Cardiac ventricle fibroblast (primary cell): ENCODE results near the gene IL18. TPM values are rescaled to one million over a fixed set of nuclear protein-coding genes. Genes with fewer than 3 reads are reported as not detected.

Experiments used
- total RNA-seq: library from RNA; depleted of rRNA; stranded (reverse); fragments of >200 nt; gene quantifications from 2 replicates; pipeline ENCODE4 v1.2.3, GENCODE V29; 2015

IL18 gene
- 0.24 and 0.37 TPM in 2 replicates for total RNA-seq

GRCh38 chr11:112163875-112164685 is at the start of gene IL18:
Gene IL18 (minus strand): TSS chr11:112164094. CDS start chr11:112155053, 9,041 bp downstream.

GRCh38 chr11:112174789-112175598 is 11.1 kb upstream of the IL18 start, which contains the start of gene BCO2:
Gene BCO2 (plus strand): TSS chr11:112175512. CDS start chr11:112175602, 90 bp downstream.

GRCh38 chr11:112167145-112167544 is 3.3 kb upstream of the IL18 start, which contains the start of gene TEX12:
Gene TEX12 (plus strand): TSS chr11:112167372. CDS start chr11:112169269, 1,897 bp downstream.

Other genes with a start within 250 kb of the IL18 start
- gene C11orf52, start 245.2 kb downstream of the IL18 start, total RNA-seq: 1.4 and 2.2 TPM in 2 replicates
- 15.8 and 16.3 TPM in 2 replicates for gene DIXDC1, start 226.8 kb downstream of the IL18 start, total RNA-seq
- 14.0 and 15.3 TPM in 2 replicates for gene DLAT, start 138.7 kb downstream of the IL18 start, total RNA-seq
- 0.87 and 1.8 TPM in 2 replicates for gene PIH1D2, start 90.1 kb downstream of the IL18 start, total RNA-seq
- 13.3 and 18.9 TPM in 2 replicates for gene NKAPD1, start 89.8 kb downstream of the IL18 start, total RNA-seq
- gene TIMM8B, start 77.3 kb downstream of the IL18 start, total RNA-seq: 35.3 and 36.7 TPM in 2 replicates
- gene SDHD, start 77.2 kb downstream of the IL18 start, total RNA-seq: 88.9 and 89.9 TPM in 2 replicates
- gene TEX12, start 3.3 kb upstream of the IL18 start, total RNA-seq: 0.31 TPM in 1 of 2 replicates, not detected in the other
- gene BCO2, start 11.4 kb upstream of the IL18 start, total RNA-seq: 0.81 and 1.2 TPM in 2 replicates
- gene PTS, start 62.3 kb upstream of the IL18 start, total RNA-seq: 17.2 and 17.7 TPM in 2 replicates
- not detected in 2 replicates for gene PLET1, start 96.8 kb upstream of the IL18 start, total RNA-seq